K562 (cell line): Measurements from ENCODE around the gene TTLL10. TPM values are rescaled to one million over a fixed set of nuclear protein-coding genes. Genes with fewer than 3 reads are reported as not detected.

Source experiments
- DDX20 ChIP-seq: fragments of 450-650 bp; IDR thresholded peaks from 2 replicates; pipeline ENCODE4 v1.6.1; 2016; ENCODE audit warnings: missing genetic modification characterization, low read depth, mild to moderate bottlenecking, missing compliant biosample characterization, moderate library complexity
- HDAC6 ChIP-seq: IDR thresholded peaks from 2 replicates; pipeline ENCODE4 v1.6.1; 2012; ENCODE audit warnings: low read depth, mild to moderate bottlenecking, control low read depth, inconsistent platforms, low read length, moderate library complexity
- JUNB ChIP-seq: fragments of 450-650 bp; formaldehyde crosslinking; conservative IDR thresholded peaks from 2 replicates; pipeline ENCODE4 v1.4.0; 2020; ENCODE audit warnings: mild to moderate bottlenecking
- MTA2 ChIP-seq: fragments of 450-650 bp; IDR thresholded peaks from 2 replicates; pipeline ENCODE4 v1.6.1; 2016; ENCODE audit warnings: low read depth
- NUFIP1 ChIP-seq: fragments of 450-650 bp; IDR thresholded peaks from 2 replicates; pipeline ENCODE4 v1.6.1; 2018; ENCODE audit not compliant: partially characterized antibody
- RBFOX2 ChIP-seq: fragments of 200-400 bp; formaldehyde crosslinking; IDR thresholded peaks from 2 replicates; pipeline ENCODE4 v1.6.1; 2017; ENCODE audit warnings: low read depth, mild to moderate bottlenecking, low read length, moderate library complexity
- RHOXF2B ChIP-seq: fragments of 250-450 bp; sonication (Bioruptor Pico); conservative IDR thresholded peaks from 2 replicates; pipeline ENCODE4 v1.5.1; 2021
- SMARCA5 ChIP-seq: fragments of 450-650 bp; IDR thresholded peaks from 2 replicates; pipeline ENCODE4 v1.6.1; 2016
- SRSF3 ChIP-seq: fragments of 200-400 bp; formaldehyde crosslinking; IDR thresholded peaks from 2 replicates; pipeline ENCODE4 v1.6.1; 2016; ENCODE audit warnings: mild to moderate bottlenecking, low read length, moderate library complexity; ENCODE audit not compliant: insufficient read depth
- STAT5A ChIP-seq: IDR thresholded peaks from 2 replicates; pipeline ENCODE4 v1.6.1; 2012; ENCODE audit warnings: low read length, inconsistent platforms, borderline replicate concordance
- YY1 ChIP-seq, 3 experiments: IDR thresholded peaks; 2 replicates each; pipeline ENCODE4 v1.6.1; 2011; ENCODE audit warnings: low read length in 2 of 3, mild to moderate bottlenecking in 2 of 3, moderate library complexity in 2 of 3, borderline replicate concordance in 1 of 3, control low read depth in 1 of 3, low read depth in 1 of 3; ENCODE audit not compliant: insufficient read depth in 3 of 3, insufficient replicate concordance in 2 of 3, control insufficient read depth in 1 of 3, insufficient read length in 1 of 3; ENCODE audit errors: extremely low read depth in 1 of 3
- ZNF146 ChIP-seq: IDR thresholded peaks from one replicate; pipeline ENCODE4 v1.6.1; 2018; ENCODE audit warnings: missing compliant biosample characterization; ENCODE audit not compliant: unreplicated experiment
- ZNF239 ChIP-seq: fragments of 250-450 bp; sonication (Bioruptor Pico); IDR thresholded peaks from 2 replicates; pipeline ENCODE4 v1.4.0; 2020; ENCODE audit warnings: mild to moderate bottlenecking
- polyA plus RNA-seq, 8 experiments: library from polyadenylated mRNA; depleted of rRNA in 4 of 8; stranded (reverse) in 5 of 8; unstranded in 3 of 8; fragments of >200 nt; fragmentation: Nextera tagmentation in 2 of 8; fragmentation: Illumina TruSeq in 1 of 8; extraction: Ambion mirVana in 2 of 8; extraction: Trizol in 1 of 8; gene quantifications; 2 replicates each; pipeline versions ENCODE4 v1.2.1 to v1.2.3, GENCODE V29; 2011 to 2014; ENCODE audit warnings: inconsistent platforms in 1 of 8, missing spikeins in 1 of 8
- total RNA-seq, 7 experiments: library from RNA; depleted of rRNA in 6 of 7; stranded (reverse); fragments of >200 nt in 6 of 7; fragmentation: Illumina TruSeq in 2 of 7; extraction: Trizol in 2 of 7; gene quantifications; 2 replicates each; pipeline versions ENCODE4 v1.2.1 to v1.2.3, GENCODE V29; 2011 to 2021; ENCODE audit warnings: low replicate concordance in 1 of 7
- TF ChIP-seq, protein P1 (sequence below): fragments of 250-450 bp; sonication (Bioruptor Pico); IDR thresholded peaks from 2 replicates; pipeline ENCODE4 v1.5.0; 2021
- TF ChIP-seq, protein P2 (sequence below): fragments of 200-600 bp; sonication (generic); IDR thresholded peaks from one replicate; pipeline ENCODE4 v1.6.1; 2012; ENCODE audit warnings: mild to moderate bottlenecking, low read depth, low read length, inconsistent platforms

The TTLL10 gene
- total and polyA plus RNA-seq, 9 of the 15 experiments (the other 6 are each of a cell fraction or from before 2014, with no cell fraction given) = not detected

DNA sequence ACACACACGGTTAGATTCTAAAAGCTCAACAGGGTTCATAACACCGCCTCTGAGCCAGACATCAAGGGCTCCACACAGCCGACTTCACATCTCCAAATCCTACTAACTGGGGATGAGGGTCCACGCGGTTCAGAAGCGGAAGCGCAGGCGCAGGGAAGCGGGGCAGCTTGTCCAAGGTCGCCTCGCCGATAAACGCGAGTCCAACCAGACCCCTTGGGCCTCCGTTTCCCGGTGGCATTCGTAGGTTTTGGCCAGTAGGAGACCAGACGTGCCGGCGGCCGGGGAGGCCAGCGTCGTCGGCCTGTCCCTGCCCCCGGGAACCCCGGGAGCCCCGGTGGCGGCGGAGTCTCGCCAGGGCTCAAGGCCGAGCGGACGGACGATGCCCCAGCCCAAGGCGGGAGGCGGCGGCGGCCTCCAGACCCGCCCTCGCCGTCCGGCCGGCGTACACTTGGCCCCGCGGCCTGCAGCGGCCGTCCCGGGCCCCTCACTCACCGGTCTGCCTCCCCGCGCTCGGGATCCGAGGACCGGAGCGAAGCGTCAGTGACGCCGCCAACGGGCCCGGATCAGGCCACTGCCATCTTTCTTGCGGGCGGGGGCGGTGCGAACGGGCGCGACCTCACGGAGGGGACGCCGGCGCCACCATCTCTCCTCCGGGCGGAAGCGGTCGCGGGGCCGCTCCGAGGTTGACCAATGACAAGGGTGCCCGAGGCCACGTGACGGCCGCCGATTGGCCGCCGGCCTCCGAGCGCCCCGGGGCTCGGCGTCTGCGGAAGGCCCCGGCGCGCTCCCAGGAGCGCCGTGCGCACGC lies 57.9 kb downstream of the TTLL10 start, which contains the start of gene SDF4 (continued):
- TF ChIP-seq SRSF3 (no peak), STAT5A (no peak; the same call in 1 of the 2 replicates), SMARCA5 (no peak), DDX20 (tag) (no peak), NUFIP1 (no peak), MTA2 (no peak), HDAC6 (no peak), ZNF146 (no peak), YY1 (IDR thresholded peaks at IDR 0.05; ENCODE audit: borderline replicate concordance in 1 of 3, control insufficient read depth in 1 of 3, extremely low read depth in 1 of 3, insufficient read depth in 3 of 3, insufficient read length in 1 of 3, insufficient replicate concordance in 2 of 3, low read depth in 1 of 3, low read length in 2 of 3) (peak; percentile 98 to 100 (median 99)), ZNF239 (CRISPR knock-in tag) (peak; percentile 20; the same call in 1 of the 2 replicates), RBFOX2 (peak; percentile 96), JUNB (CRISPR knock-in tag) (no peak), RHOXF2B (CRISPR knock-in tag) (0 out of 2 replicates have a peak, but pooled peaks have one; percentile 36)
- TF ChIP-seq, protein P1, sequence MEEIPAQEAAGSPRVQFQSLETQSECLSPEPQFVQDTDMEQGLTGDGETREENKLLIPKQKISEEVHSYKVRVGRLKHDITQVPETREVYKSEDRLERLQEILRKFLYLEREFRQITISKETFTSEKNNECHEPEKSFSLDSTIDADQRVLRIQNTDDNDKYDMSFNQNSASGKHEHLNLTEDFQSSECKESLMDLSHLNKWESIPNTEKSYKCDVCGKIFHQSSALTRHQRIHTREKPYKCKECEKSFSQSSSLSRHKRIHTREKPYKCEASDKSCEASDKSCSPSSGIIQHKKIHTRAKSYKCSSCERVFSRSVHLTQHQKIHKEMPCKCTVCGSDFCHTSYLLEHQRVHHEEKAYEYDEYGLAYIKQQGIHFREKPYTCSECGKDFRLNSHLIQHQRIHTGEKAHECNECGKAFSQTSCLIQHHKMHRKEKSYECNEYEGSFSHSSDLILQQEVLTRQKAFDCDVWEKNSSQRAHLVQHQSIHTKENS (CRISPR knock-in tag) = no peak
- TF ChIP-seq, protein P2, sequence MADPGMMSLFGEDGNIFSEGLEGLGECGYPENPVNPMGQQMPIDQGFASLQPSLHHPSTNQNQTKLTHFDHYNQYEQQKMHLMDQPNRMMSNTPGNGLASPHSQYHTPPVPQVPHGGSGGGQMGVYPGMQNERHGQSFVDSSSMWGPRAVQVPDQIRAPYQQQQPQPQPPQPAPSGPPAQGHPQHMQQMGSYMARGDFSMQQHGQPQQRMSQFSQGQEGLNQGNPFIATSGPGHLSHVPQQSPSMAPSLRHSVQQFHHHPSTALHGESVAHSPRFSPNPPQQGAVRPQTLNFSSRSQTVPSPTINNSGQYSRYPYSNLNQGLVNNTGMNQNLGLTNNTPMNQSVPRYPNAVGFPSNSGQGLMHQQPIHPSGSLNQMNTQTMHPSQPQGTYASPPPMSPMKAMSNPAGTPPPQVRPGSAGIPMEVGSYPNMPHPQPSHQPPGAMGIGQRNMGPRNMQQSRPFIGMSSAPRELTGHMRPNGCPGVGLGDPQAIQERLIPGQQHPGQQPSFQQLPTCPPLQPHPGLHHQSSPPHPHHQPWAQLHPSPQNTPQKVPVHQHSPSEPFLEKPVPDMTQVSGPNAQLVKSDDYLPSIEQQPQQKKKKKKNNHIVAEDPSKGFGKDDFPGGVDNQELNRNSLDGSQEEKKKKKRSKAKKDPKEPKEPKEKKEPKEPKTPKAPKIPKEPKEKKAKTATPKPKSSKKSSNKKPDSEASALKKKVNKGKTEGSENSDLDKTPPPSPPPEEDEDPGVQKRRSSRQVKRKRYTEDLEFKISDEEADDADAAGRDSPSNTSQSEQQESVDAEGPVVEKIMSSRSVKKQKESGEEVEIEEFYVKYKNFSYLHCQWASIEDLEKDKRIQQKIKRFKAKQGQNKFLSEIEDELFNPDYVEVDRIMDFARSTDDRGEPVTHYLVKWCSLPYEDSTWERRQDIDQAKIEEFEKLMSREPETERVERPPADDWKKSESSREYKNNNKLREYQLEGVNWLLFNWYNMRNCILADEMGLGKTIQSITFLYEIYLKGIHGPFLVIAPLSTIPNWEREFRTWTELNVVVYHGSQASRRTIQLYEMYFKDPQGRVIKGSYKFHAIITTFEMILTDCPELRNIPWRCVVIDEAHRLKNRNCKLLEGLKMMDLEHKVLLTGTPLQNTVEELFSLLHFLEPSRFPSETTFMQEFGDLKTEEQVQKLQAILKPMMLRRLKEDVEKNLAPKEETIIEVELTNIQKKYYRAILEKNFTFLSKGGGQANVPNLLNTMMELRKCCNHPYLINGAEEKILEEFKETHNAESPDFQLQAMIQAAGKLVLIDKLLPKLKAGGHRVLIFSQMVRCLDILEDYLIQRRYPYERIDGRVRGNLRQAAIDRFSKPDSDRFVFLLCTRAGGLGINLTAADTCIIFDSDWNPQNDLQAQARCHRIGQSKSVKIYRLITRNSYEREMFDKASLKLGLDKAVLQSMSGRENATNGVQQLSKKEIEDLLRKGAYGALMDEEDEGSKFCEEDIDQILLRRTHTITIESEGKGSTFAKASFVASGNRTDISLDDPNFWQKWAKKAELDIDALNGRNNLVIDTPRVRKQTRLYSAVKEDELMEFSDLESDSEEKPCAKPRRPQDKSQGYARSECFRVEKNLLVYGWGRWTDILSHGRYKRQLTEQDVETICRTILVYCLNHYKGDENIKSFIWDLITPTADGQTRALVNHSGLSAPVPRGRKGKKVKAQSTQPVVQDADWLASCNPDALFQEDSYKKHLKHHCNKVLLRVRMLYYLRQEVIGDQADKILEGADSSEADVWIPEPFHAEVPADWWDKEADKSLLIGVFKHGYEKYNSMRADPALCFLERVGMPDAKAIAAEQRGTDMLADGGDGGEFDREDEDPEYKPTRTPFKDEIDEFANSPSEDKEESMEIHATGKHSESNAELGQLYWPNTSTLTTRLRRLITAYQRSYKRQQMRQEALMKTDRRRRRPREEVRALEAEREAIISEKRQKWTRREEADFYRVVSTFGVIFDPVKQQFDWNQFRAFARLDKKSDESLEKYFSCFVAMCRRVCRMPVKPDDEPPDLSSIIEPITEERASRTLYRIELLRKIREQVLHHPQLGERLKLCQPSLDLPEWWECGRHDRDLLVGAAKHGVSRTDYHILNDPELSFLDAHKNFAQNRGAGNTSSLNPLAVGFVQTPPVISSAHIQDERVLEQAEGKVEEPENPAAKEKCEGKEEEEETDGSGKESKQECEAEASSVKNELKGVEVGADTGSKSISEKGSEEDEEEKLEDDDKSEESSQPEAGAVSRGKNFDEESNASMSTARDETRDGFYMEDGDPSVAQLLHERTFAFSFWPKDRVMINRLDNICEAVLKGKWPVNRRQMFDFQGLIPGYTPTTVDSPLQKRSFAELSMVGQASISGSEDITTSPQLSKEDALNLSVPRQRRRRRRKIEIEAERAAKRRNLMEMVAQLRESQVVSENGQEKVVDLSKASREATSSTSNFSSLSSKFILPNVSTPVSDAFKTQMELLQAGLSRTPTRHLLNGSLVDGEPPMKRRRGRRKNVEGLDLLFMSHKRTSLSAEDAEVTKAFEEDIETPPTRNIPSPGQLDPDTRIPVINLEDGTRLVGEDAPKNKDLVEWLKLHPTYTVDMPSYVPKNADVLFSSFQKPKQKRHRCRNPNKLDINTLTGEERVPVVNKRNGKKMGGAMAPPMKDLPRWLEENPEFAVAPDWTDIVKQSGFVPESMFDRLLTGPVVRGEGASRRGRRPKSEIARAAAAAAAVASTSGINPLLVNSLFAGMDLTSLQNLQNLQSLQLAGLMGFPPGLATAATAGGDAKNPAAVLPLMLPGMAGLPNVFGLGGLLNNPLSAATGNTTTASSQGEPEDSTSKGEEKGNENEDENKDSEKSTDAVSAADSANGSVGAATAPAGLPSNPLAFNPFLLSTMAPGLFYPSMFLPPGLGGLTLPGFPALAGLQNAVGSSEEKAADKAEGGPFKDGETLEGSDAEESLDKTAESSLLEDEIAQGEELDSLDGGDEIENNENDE = no peak
